ENCODE data around the gene CRYGN.

CRYGN gene

GRCh38 chr7:151456782-151457181 lies 16.8 kb upstream of the CRYGN start:
- H3K27ac ChIP-seq (replicated peaks) = no peak overlapping the region
- no peak overlapping the region for H3K4me3 ChIP-seq (replicated peaks; ENCODE audit: insufficient read depth, low read length)
- no peak for DNase-seq (ENCODE audit: low read depth in 1 of 2, low spot score in 1 of 2)
- no peak for TF ChIP-seq SPI1 (IDR thresholded peaks at IDR 0.05; ENCODE audit: borderline replicate concordance, low read depth)
- TF ChIP-seq POLR2AphosphoS5 (IDR thresholded peaks at IDR 0.05; ENCODE audit: low read depth) = no peak
- no peak for TF ChIP-seq CTCF (IDR thresholded peaks at IDR 0.05; ENCODE audit: insufficient read depth, low read length)
- TF ChIP-seq REST (IDR thresholded peaks at IDR 0.05; ENCODE audit: insufficient replicate concordance, low read depth) = no peak
- no peak for TF ChIP-seq GABPA (IDR thresholded peaks at IDR 0.05; ENCODE audit: low read depth)
- H3K27me3 ChIP-seq (ENCODE audit: insufficient read depth, poor library complexity, severe bottlenecking) = no peaks in the 10 kb centered on the region

GRCh38 chr7:151456276-151456675 lies 16.3 kb upstream of the CRYGN start:
- H3K27ac ChIP-seq (replicated peaks) = no peak overlapping the region

GRCh38 chr7:151455690-151456089 lies 15.7 kb upstream of the CRYGN start:
- TF ChIP-seq SPI1 (IDR thresholded peaks at IDR 0.05; ENCODE audit: borderline replicate concordance, low read depth) (no peak), REST (IDR thresholded peaks at IDR 0.05; ENCODE audit: insufficient replicate concordance, low read depth) (no peak)
- Histone ChIP-seq H3K27me3 (ENCODE audit: insufficient read depth, poor library complexity, severe bottlenecking) (no peaks in the 10 kb centered on the region), H3K4me3 (replicated peaks; ENCODE audit: insufficient read depth, low read length) (no peak overlapping the region), H3K27ac (replicated peaks) (no peak overlapping the region)
- no peak for DNase-seq (ENCODE audit: low read depth in 1 of 2, low spot score in 1 of 2)

More at GRCh38 chr7:151456276-151456675, 16.3 kb upstream of the CRYGN start:
- Histone ChIP-seq H3K27me3 (ENCODE audit: insufficient read depth, poor library complexity, severe bottlenecking) (no peaks in the 10 kb centered on the region), H3K4me3 (replicated peaks; ENCODE audit: insufficient read depth, low read length) (no peak overlapping the region)
- TF ChIP-seq GABPA (IDR thresholded peaks at IDR 0.05; ENCODE audit: low read depth) (no peak), REST (IDR thresholded peaks at IDR 0.05; ENCODE audit: insufficient replicate concordance, low read depth) (no peak), POLR2AphosphoS5 (IDR thresholded peaks at IDR 0.05; ENCODE audit: low read depth) (no peak), CTCF (IDR thresholded peaks at IDR 0.05; ENCODE audit: insufficient read depth, low read length) (no peak), SPI1 (IDR thresholded peaks at IDR 0.05; ENCODE audit: borderline replicate concordance, low read depth) (no peak)
- no peak for DNase-seq (ENCODE audit: low read depth in 1 of 2, low spot score in 1 of 2)

Data from HL-60 (cell line).